CD4-positive, alpha-beta T cell treated with Interleukin-4 for 4 hours (primary cell): ENCODE measurements around the gene MDGA2.
"Not testable (repeated sequence)": the region's sequence is repeated elsewhere in the genome, so short reads cannot be mapped to it uniquely, and the experiment has no call there.

Experiments
- DNase-seq: peaks from one replicate; pipeline ENCODE4 v3.0.0-alpha.2; 2020

MDGA2 gene

DNA sequence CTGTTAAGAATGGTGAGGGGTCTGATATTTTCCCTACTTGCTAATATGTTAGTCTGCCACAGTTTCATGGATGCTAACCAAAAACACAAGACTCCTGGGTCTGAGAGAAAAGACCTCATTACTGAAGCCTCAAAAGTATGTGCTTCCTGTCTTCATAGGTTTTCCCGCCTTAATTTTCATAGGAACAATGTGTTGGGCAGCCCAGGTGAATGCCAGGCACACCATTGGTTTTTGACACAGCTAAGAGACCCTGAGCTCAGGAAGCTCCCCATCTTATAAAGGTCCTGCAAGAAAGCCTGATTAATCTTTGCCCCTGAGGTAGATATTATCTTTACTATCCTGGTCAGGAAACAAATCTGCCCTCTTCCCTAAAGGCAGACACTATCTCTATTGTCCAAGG, 464.1 kb downstream of the MDGA2 start:
- no peak for DNase-seq

DNA sequence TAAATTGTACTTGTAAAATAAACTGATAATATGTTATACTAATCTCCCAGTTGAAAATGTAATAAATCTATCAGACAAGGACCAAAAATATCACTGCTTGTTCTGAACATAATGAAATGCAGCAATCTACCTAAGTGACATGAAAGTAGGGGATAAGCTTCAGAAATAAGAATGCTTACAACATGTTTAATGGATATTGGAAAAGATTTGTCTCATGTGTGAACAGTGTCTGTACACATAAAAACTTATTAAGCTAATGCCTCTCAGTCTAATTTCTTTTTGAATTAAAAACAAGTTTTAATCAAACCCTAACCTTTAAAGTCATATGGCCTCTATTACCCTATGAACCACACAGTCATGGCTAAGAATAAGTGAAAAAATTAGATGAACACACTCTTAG, 465.3 kb downstream of the MDGA2 start:
- no peak for DNase-seq

GRCh38 chr14:47208434-47208833, 467.0 kb downstream of the MDGA2 start:
- DNase-seq: no peak

DNA sequence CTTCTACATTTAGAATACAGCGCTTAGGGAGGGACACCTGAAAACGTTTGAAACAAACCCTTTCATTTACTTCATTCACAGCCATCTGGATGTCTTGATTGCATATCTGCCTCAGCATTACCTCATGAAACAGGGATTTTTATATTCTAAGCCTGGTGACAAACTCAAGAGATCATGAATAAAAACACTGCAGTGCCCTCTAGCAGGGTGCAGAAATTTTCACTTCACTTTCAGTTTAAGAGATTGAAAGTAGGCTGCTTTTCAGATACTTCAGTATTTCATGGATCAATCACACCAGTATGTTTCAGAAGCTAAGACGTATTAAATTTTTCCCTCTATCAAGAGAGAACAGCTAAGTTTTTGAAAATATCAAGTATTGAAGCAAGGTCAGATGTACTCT, 467.8 kb downstream of the MDGA2 start:
- DNase-seq: no peak

- no peak for DNase-seq
Measured at GRCh38 chr14:47200740-47201139, 474.7 kb downstream of the MDGA2 start.

DNA sequence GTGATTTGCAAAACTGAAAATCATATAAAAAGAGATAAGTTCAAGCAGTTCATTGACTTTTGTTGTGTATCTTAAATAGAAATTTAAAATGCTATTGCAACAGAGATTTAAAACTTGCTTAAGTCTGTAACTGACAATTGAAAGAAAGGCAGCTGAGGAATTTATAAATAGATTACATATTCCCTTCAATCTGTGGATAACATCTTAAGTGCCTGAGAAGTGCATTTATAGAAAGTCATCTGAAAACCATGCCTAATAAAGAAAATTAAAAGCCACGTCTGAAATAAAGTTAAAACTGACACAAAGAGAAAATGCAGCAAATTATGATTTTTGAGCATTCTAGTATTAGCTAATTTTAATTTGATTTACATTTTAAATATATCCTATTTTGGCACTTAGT, 479.8 kb downstream of the MDGA2 start:
- DNase-seq: no peak

GRCh38 chr14:47194055-47194454, 481.4 kb downstream of the MDGA2 start:
- no peak for DNase-seq

DNA sequence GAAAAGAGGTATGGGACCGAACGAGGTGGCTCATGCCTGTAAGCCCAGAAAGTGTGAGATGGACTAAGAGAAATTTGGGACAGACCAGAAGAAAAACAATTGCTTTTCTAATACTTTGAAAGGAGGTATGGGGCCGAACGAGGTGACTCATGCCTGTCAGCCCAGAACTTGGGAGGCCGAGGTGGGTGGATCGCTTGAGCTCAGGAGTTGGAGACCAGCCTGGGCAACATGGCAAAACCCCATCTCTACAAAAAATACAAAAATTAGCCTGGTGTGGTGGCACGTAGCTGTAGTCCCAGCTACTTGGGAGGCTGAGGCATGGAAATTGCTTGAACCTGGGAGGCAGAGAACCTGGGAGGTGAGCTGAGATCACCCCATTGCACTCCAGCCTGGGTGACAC, 483.2 kb downstream of the MDGA2 start:
- DNase-seq: not testable (repeated sequence)

DNA sequence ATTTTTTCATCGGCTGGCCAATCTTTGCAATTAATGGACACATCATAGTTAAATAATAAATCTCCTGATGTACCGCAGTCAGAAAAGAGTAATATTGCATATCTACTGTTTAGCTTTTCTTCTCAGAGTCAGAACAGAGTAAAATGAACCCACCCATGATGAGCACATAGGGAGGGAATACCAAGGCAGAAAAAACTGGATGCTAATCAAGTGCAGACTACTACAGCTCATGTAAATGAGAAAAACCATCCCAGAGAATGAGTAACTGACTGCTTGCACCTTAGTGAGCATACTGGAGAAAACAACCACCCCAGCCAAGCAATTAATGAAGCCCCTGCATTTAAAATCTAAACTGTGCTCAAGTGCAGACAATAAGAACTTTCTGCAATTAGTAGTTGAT, 483.7 kb downstream of the MDGA2 start:
- no peak for DNase-seq

GRCh38 chr14:47189911-47190484, 485.4 kb downstream of the MDGA2 start:
- no peak for DNase-seq

- DNase-seq: no peak
Measured at GRCh38 chr14:47186486-47186885, 488.9 kb downstream of the MDGA2 start.

GRCh38 chr14:47179906-47180305, 495.5 kb downstream of the MDGA2 start:
- no peak for DNase-seq

DNA sequence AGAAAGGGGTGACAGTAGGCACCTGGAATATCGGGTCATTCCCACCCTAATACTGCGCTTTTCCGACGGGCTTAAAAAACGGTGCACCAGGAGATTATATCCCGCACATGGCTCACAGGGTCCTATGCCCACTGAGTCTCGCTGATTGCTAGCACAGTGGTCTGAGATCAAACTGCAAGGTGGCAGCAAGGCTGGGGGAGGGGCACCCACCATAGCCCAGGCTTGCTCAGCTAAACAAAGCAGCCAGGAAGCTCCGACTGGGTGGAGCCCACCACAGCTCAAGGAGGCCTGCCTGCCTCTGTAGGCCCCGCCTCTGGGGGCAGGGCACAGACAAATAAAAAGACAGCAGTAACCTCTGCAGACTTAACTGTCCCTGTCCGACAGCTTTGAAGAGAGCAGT, 503.5 kb downstream of the MDGA2 start:
- DNase-seq: not testable (repeated sequence)

GRCh38 chr14:47167402-47167801, 508.0 kb downstream of the MDGA2 start:
- DNase-seq: no peak

DNA sequence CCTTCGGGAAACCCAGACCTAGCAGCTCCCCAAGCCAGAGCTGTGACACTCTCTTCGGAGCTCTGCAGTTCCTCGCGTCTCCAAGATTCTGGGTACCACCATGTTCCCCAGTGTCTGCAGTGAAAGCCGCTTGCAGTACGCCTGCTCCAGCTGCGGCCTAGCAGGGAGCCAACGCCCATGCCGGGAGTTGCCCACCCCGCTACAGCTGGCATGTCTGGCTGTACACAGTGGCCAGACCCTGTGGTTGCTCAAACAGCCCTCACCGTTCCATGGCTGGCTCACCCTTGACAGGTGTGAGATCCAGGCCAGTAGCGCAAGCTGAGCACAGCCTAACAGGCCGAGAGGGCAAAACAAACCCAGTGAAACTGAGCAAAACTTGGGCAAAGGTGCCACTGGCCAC, 520.0 kb downstream of the MDGA2 start:
- DNase-seq: no peak

- no peak for DNase-seq
Measured at GRCh38 chr14:47154276-47154797, 521.1 kb downstream of the MDGA2 start.

DNA sequence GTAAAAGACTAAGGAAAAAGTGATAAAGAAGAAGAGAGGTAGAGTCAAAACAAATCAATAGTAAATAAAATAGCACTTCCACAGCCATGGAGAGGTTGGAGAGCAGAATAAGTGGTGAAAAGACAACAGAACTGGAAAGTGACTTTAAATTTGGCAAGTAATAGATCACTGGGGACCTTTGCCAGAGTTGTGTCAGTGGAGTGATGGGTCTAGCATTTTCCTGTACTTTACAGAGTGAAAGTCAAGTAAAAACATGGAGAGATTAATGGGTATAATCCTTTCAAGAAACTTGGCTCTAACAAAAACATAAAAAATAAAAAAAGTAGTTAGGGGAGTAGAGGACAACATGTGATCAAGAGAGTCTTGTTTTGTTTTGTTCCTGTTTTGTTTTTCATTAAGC, 521.7 kb downstream of the MDGA2 start:
- no peak for DNase-seq

DNA sequence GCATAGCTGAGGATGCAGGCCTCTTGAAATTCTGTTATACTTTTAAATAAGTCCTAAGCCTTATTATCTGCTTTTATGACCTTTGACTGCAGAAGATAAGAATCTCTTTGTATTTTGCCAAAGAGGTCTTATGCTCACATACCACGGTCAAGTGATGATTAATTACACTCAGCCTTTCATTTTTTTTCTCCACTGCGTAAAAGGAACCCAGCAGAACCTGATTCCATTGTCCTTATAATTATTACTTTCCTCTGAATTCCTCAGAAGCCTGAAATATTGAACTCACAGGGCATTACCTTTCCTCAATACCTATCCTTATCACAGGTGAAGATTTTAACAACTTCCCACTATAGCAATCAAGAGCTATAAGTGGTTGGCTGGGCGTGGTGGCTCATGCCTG, 525.1 kb downstream of the MDGA2 start:
- no peak for DNase-seq

DNA sequence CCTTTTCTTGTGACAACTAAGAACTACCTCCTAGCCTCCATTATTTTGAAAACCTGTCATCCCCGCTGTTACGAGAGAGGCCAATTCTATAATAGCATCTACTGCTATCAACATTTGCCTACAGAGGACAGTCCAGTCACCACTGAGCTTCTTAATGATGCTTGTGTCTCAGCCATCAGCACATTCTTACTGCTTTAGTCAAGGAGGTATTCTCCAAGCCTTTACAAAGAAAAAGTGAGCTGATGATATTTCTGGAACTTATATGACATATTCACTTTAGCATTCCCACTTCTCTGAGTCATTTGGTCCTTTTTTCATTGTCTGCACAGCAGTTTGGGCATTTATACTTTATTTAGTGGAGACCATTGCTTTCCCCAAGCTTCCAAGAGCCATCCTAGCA, 526.1 kb downstream of the MDGA2 start:
- no peak for DNase-seq

GRCh38 chr14:47148686-47149085, 526.7 kb downstream of the MDGA2 start:
- no peak for DNase-seq

- DNase-seq: no peak
Measured at GRCh38 chr14:47120645-47121044, 554.8 kb downstream of the MDGA2 start.

GRCh38 chr14:47103771-47104170, 571.6 kb downstream of the MDGA2 start:
- DNase-seq: no peak

DNA sequence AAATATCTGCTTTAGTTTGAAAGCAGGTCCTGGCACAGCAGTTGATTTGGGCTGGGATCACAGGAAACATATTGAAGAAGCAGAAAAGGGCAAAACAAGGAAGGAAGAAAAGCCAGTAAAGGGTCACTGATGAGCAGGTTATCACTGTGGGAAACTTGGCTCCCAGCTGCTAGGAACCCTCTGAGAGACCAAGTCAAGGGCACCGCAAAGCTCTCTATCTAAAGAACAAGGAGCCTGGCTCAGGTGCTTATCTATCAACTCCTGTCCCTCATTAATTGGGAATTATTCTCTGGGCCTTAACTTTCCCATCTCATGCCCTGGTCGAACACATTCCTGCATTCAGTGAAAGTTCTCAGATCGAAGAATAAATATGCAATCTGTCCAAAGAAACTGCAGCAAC, 572.9 kb downstream of the MDGA2 start:
- DNase-seq: no peak

DNA sequence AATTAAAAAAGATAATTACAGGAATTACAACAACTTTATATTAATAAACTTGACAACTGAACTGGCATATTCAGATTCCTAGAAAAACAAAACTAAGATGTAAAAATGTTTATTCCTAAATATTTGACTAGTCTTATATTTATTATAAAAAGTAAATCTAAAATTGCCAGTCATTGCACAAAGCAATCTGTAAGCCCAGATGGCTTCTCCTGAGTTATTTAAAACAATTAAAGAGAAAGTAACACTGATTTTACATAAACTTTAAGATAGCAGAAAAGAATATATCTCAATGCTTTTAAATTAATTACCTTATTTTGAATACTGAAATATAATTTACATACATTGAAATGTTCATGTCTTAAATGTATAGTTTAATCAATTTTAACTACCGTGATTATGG, 589.7 kb downstream of the MDGA2 start:
- no peak for DNase-seq

DNA sequence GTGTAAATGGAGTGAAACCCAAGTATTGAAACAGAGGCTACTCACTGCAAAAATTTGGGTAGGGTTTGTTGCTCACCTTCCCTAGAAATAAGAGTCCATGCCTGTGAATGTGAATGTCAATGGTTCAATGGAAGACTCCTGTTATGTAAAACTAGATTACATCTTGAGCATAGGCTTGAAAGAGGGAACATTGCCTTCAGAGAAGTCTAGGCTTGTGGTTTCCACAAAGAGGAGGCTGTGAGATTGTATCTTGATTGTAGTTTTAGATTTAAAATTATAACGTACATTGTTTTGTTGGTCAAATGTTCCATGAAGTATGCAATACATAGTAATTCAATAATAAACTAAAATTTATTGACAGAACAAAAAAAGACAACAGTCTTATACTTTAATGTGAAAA, 610.1 kb downstream of the MDGA2 start:
- DNase-seq: no peak

DNA sequence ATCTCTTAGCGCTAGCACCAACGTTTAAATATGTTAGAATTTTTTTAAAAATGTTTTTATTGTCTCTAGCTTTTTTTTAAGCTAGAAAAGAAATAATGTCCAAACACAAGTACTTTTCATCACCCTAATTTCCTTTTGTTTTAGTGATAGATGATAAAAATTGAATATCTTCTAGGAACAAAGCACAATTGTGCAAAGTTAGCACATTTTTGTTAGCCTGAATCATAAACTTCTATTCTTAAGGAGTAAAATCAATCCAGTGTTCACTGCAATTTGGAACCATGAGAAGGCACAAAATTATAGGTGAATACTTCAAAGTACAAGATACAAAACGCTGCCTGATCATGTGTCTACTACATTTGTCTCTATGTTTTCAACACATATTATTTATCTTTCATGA, 615.4 kb downstream of the MDGA2 start:
- DNase-seq: no peak
